ENCODE data around the gene ABL2.

GRCh38 chr1:179200586-179200985 lies 28.9 kb downstream of the ABL2 start:
- no peak for TF ChIP-seq ZNF274 (IDR thresholded peaks at IDR 0.05; ENCODE audit: low read depth, low read length)
- no peak for TF ChIP-seq YY1 (IDR thresholded peaks at IDR 0.05; ENCODE audit: insufficient read depth, insufficient read length)
- no peak for TF ChIP-seq SUZ12 (IDR thresholded peaks at IDR 0.05; ENCODE audit: extremely low read depth, insufficient read depth, insufficient read length)
